Measurements from ENCODE around the gene PDE11A.
"Not testable (repeated sequence)": the region's sequence is repeated elsewhere in the genome, so short reads cannot be mapped to it uniquely, and the experiment has no call there.

Gene PDE11A

DNA sequence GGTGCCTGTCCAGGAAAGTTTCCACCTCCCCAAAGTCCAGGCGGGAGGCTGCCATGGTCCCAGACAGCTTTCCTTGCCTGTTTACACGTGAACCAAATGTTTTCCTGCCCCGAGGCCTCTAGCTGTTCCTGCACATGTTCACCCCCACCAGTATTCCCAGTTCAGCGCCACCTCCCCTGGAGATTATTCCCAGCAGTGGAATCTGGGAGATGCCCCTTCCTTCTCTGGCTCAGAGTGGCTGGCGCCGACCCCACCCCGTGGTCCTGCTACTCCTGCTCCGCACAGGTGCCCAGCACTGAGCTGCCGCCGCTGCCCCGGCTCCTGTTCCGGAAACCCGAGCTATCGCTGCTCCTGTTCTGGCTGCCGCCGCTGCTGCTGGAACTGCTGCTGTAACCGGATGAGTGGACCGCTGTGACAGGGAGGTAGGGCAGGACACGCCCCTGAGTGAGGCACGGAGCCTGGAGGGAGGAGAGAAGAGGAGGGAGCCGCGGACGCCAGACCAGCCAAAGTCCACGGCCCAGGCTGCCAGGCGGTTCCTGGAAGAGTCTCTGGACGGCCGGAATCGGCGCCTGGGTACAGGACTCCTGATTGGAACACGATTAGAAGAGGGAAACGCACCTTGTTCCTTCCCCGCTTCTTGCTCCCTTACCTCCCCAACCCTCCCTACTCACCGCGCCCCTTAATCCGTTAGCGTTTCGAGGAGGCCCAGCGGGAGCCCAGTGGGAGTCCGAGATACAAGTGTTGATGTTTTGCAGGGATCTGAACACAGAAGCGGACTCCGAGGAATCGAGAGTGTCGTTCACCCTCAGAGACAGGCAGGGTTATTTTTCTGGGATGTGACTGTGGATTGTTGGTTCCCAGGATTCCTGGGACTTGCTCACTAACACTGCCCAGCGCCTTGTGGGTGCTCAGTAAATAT lies at the start of gene PDE11A:
TSS of gene PDE11A (minus strand) at position 395 of the 919 bp plus-strand sequence. CDS start at position 55, 340 bp downstream.
- peak; percentile 14 to 21 for DNase-seq

DNA sequence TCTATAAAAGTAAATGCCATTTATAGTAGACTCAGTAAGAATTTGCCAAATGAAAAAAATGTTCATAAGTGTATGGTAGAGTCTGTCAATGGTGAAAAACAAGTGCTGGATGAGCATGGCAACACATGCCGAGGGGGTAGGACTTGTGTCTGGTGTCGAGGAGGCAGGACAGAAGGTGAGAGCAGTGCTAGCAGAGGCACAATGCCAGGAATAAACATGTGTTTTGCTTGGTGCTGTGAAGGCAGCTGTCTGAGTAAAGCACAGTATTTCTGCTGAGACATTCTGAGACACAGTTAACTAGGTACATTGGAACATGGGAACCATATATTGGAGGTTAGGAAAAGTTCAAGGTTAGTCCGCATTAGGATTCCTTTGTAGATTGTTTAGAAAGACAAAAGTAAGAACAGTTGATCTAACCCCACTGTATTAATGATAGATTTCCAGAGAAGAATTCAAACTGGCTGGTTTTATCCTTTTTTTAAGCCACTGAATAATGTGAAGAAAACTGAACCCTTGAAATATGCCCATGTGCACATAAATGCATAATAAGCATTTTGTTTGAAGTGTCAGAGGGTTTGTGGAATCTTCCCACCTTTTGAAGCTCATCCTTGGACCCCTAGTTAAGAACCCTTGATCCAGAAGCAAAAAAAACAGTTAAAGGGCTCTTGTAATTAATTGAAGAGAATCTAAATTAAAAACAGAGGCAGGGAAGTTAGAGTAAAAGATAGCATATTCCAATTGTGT lies 46.8 kb upstream of the PDE11A start:
- DNase-seq = no peak

- DNase-seq = no peak
Observed at GRCh38 chr2:178117725-178118124, 45.1 kb upstream of the PDE11A start.

- no peak for DNase-seq
Observed at GRCh38 chr2:178115271-178115670, 42.7 kb upstream of the PDE11A start.

DNA sequence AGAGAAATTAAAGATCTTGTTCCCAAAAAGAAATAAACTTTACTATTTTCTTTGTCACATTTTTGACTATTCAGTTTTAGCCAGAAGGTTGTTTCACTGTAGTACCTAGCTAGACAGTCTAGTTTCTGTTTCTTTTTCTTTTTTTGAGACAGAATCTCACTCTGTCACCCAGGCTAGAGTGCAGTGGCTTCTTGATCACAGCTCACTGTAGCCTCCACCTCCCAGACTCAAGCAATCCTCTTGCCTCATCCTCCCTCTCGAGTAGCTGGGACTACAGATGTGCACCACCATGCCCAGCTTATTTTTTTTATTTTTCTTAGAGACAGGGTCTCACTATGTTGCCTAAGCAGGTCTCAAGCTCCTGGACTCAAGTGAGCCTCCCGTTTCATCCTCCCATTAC lies 41.9 kb upstream of the PDE11A start:
- DNase-seq = no peak

DNA sequence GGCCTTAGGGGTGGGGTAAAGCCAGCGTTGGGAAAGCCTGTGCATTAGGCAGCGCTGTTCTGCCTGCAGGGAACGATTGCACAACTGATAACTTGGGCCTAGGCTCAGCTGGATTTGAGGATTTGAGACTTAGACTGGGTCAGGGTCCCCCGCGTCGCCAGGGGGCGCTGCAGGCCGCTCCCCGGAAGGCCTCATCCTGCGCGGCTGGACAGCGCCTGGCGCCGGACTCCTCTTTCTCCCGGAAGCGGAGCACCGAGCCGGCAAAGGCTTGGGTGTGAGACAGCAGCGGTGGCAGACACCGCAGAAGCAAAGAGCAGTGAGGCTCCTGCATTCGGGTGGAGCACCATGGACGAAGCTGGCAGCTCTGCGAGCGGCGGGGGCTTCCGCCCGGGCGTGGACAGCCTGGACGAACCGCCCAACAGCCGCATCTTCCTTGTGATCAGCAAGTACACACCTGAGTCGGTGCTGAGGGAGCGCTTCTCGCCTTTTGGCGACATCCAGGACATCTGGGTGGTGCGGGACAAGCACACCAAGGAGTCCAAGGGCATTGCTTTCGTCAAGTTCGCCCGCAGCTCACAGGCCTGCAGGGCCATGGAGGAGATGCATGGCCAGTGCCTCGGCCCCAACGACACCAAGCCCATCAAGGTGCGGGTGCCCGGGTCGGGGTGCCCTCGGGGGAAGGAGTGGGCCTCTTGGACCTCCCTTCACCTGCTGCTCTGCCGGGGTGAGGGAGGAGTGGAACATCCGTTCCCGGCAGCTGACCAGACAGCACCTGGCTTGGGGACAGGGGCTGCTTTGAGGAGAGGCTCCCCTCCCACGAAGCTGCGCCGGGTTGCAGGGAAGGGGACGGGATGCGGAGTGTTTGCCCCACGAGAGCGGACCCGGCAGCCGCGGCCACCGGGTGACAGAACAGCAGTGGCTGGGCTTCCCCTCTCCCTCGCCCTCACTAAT lies 39.9 kb upstream of the PDE11A start, which contains the start of gene RBM45:
TSS of gene RBM45 (plus strand) at position 236 of the 951 bp plus-strand sequence. CDS start at position 346, 110 bp downstream.
- DNase-seq = peak; percentile 43 to 49

- no peak for DNase-seq
Observed at GRCh38 chr2:178111743-178112142, 39.2 kb upstream of the PDE11A start.

- DNase-seq = no peak
Observed at GRCh38 chr2:178110681-178111080, 38.1 kb upstream of the PDE11A start.

DNA sequence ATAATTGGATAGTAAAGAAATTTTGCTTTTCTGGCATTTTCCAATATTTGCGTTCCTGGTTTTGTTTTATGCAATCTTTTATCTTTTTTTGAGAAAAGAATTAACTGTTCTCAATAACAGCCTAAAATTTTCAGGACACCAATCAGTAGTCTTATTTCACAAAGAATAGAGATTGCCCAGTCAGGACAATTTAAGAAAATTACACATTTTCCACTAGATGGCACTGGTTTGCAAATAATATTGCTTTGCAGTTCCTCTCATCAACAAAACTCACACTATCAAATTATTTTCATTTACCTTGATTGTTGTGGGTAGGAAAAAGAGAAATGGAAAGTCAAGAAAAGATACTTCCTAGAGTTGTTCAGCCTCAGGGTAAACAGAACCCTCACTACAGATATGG lies 37.2 kb upstream of the PDE11A start:
- DNase-seq = no peak

GRCh38 chr2:178108176-178108575 lies 35.6 kb upstream of the PDE11A start:
- no peak for DNase-seq

GRCh38 chr2:178106053-178106452 lies 33.5 kb upstream of the PDE11A start:
- no peak for DNase-seq

- DNase-seq = no peak
Observed at GRCh38 chr2:178105566-178105965, 33.0 kb upstream of the PDE11A start.

DNA sequence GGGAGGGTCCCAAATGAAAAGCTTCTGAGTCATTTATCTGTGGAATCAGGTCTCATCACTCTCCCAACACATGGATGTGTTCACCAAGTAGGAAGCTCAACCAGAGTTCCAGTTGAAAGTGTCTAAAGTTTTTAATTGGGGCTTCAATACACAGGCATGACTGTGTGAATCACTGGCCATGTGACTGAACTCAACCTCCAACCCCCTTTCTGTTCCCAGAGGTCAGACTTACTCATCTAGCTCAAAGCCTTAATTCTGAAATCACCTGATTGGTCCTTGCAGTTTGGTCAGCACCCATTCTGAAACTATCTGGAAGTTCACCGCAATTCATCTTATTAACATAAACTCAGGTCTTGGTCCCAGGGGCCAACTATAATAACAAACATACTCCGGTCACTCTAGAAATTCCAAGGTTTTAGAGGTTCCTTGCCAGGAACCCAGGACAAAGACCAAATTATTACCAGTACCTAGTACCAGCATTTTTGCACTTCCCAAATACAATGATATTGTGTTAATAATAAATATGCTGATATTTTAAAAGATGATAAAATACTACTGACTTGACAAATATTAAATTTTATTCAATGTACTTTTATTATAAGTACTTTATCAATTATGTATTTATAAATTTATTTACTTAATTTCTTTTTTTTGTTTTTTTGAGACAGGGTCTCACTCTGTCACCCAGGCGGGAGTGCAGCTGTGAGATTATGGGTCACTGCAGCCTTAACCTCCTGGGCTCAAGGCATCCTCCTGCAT lies 28.9 kb upstream of the PDE11A start:
- DNase-seq = no peak

GRCh38 chr2:178093471-178093870 lies 20.9 kb upstream of the PDE11A start:
- DNase-seq = no peak

- DNase-seq = no peak
Observed at GRCh38 chr2:178088774-178089270, 16.2 kb upstream of the PDE11A start.

- no peak for DNase-seq
Observed at GRCh38 chr2:178084273-178084672, 11.7 kb upstream of the PDE11A start.

DNA sequence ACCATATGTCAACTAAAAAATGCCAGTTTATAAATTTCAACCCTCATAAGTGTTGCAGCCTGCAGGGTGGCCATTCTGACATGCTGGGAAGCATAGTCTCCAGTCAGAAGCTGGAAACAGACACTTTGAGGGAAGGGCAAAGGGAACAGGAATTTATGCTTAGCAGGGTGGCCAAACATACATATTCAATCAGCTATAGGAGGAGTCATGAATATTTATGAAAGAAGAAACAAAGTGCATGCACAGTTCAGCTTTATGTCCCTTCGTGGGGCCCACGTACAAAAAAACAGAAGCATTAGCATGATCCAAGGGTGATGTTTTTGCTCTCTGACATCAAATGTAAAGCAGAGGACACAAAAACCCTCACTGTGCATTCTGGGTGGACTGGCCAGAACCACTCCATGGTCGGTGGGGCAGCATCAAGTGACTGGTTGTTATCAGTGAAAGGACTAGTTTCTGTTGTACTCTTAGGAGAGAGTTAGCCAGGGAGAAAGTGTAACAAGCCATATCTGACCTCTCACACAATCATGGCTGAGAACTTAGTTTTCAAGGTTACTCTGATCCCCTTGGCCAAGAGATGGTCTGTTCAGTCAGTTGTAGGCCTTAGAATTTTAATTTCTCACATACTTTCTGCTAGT lies 9.9 kb upstream of the PDE11A start:
- DNase-seq = no peak

DNA sequence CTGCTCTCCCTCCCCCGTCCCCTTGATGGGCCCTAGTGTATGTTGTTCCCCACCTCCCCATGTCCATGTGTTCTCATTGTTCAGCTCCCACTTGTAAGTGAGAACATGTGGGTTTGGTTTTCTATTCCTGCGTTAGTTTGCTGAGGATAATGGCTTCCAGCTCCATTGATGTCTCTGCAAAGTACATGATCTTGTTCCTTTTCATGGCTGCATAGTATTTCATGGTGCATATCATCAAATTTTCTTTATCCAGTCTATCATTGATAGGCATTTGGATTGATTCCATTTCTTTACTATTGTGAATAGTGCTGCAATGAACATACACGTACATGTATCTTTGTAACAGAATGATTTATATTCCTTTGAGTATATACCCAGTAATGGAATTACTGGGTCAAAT lies 6.7 kb upstream of the PDE11A start:
- not testable (repeated sequence) for DNase-seq

DNA sequence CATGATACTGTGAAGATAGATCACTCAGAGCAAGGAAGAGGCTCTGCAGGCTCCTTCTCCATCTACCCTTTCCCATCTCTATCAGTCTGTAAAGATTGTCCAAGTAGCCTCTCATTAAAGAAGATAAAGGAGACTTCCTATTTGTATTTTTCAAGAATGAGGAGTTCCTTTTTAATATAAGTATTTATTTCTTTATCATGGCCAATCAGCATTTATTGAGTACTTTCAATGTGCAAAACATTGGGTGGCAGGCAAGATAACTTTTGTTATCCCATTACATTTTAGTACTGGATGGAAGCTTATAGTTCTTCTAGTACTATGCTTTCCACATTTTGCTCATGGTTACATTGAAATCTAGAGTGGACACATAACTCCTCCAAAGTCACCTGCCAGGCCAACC lies 3.6 kb upstream of the PDE11A start:
- no peak for DNase-seq

GRCh38 chr2:178075006-178075326 lies 2.4 kb upstream of the PDE11A start:
- DNase-seq = no peak
